ENCODE results near the gene PRXL2B. TPM values are rescaled to one million over a fixed set of nuclear protein-coding genes. Genes with fewer than 3 reads are reported as not detected.
A peak's percentile ranks its signal among the peaks of the same experiment; 100 is the strongest.
"Not testable (repeated sequence)": the region's sequence is repeated elsewhere in the genome, so short reads cannot be mapped to it uniquely, and the experiment has no call there.

PRXL2B gene
- total and polyA plus RNA-seq, 3 donors from 2014 or later: 16.5 to 25.1 (median 20.9) TPM

- Histone ChIP-seq H3K36me3 (ENCODE audit: low read depth, missing control alignments) (no peaks in the 10 kb centered on the region), H3K4me3 (no peak overlapping the region), H3K27me3 (no peaks in the 10 kb centered on the region), H3K4me1 (no peaks in the 10 kb centered on the region), H3K9me3 (no peaks in the 10 kb centered on the region), H3K27ac (no peak overlapping the region)
- DNase-seq: no peak
- 85 to 87% methylated on average over 21 to 23 of the region's 23 CpGs for WGBS, 2 donors
- TF ChIP-seq CTCF (IDR thresholded peaks at IDR 0.05) (no peak), POLR2A (IDR thresholded peaks at IDR 0.05) (no peak)
- intact Hi-C loops (cut with DNase I; ENCODE audit: low total_unique reads): no loop called here
These were observed 10.5 kb upstream of the PRXL2B start for GRCh38 chr1:2575801-2576663.

- H3K4me1 ChIP-seq; H3K4me3 ChIP-seq; H3K9me3 ChIP-seq; H3K36me3 ChIP-seq (ENCODE audit: low read depth, missing control alignments); H3K27me3 ChIP-seq; DNase-seq; intact Hi-C loops (cut with DNase I; ENCODE audit: low total_unique reads): not testable (repeated sequence)
- H3K27ac ChIP-seq: peak overlapping the region in 1 of 2 donors; percentile 36
- WGBS, 2 donors: 79 to 83% methylated on average over 15 to 23 of the region's 23 CpGs
These were observed 9.0 kb upstream of the PRXL2B start for GRCh38 chr1:2577565-2578075.

- H3K36me3 ChIP-seq (ENCODE audit: low read depth, missing control alignments): no peaks in the 10 kb centered on the region
- no peaks in the 10 kb centered on the region for H3K4me1 ChIP-seq
- H3K4me3 ChIP-seq: no peak overlapping the region
- WGBS, 2 donors: 45 to 63% methylated on average over 4 of the region's 4 CpGs
- H3K27me3 ChIP-seq: no peaks in the 10 kb centered on the region
- TF ChIP-seq CTCF (IDR thresholded peaks at IDR 0.05) (no peak), POLR2A (IDR thresholded peaks at IDR 0.05) (no peak)
- no peak for DNase-seq
- no peaks in the 10 kb centered on the region for H3K9me3 ChIP-seq
- intact Hi-C loops (cut with DNase I; ENCODE audit: low total_unique reads): no loop called here
- peak overlapping the region in 1 of 2 donors; percentile 51 for H3K27ac ChIP-seq
These were observed 7.8 kb upstream of the PRXL2B start for GRCh38 chr1:2578758-2579118.

- TF ChIP-seq POLR2A (IDR thresholded peaks at IDR 0.05) (no peak), CTCF (IDR thresholded peaks at IDR 0.05) (no peak)
- Histone ChIP-seq H3K27me3 (no peaks in the 10 kb centered on the region), H3K9me3 (no peaks in the 10 kb centered on the region), H3K4me3 (no peak overlapping the region), H3K27ac (no peak overlapping the region), H3K4me1 (peaks cover 8% of the 10 kb centered on the region), H3K36me3 (ENCODE audit: low read depth, missing control alignments) (no peaks in the 10 kb centered on the region)
- WGBS, 2 donors: 88% methylated on average over 10 of the region's 10 CpGs
- intact Hi-C loops (cut with DNase I; ENCODE audit: low total_unique reads): no loop called here
- DNase-seq: no peak
These were observed 5.9 kb upstream of the PRXL2B start for GRCh38 chr1:2580691-2581090.

- DNase-seq: no peak
- H3K36me3 ChIP-seq (ENCODE audit: low read depth, missing control alignments): no peaks in the 10 kb centered on the region
These were observed 4.2 kb upstream of the PRXL2B start for GRCh38 chr1:2582391-2582790.

More at GRCh38 chr1:2582391-2582790, 4.2 kb upstream of the PRXL2B start:
- Histone ChIP-seq H3K27ac (no peak overlapping the region), H3K4me1 (peaks cover 12% of the 10 kb centered on the region), H3K9me3 (no peaks in the 10 kb centered on the region), H3K27me3 (no peaks in the 10 kb centered on the region), H3K4me3 (no peak overlapping the region)
- TF ChIP-seq POLR2A (IDR thresholded peaks at IDR 0.05): no peak
- TF ChIP-seq CTCF (IDR thresholded peaks at IDR 0.05): no peak
- intact Hi-C loops (cut with DNase I; ENCODE audit: low total_unique reads): no loop called here
- WGBS, 2 donors: 73 to 79% methylated on average over 7 of the region's 7 CpGs
